ENCODE results near the gene C10orf143.

DNA sequence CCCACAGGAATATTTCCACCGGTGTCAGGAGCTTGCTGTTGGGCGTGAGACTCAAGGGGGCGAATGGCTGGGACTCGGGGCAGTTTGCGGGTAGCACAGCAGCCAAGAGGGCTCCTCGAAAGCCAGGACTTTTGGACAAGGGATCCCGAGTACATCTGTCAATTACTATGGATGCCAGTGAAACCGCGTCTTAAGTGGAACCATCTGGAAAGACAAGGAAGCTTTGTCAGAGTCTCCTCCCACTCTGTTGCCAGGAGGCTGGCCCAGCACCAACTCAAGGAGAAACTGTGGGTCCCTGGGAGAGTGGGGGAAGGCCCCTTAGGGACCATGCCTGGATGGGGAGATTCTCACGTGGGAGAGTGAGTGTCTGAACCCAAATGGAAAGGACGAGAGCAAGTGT, 57.1 kb downstream of the C10orf143 start:
- TF ChIP-seq CTCF (IDR thresholded peaks at IDR 0.05 in 4 of 5, conservative IDR thresholded peaks at IDR 0.05 in 1 of 5) (no peak), POLR2A (IDR thresholded peaks at IDR 0.05) (no peak)
